ENCODE data around the gene IL21R. TPM values are rescaled to one million over a fixed set of nuclear protein-coding genes. Genes with fewer than 3 reads are reported as not detected.

The IL21R gene
- total RNA-seq, 1 experiment from 2014 or later = 0.10 TPM

GRCh38 chr16:27460663-27461482 lies 58.9 kb downstream of the IL21R start:
- no peak for DNase-seq (ENCODE audit: extremely low read depth, low read depth)

GRCh38 chr16:27461483-27462171 lies 59.7 kb downstream of the IL21R start:
- DNase-seq (ENCODE audit: extremely low read depth, low read depth) = peak; percentile 8

GRCh38 chr16:27462200-27462845 lies 60.3 kb downstream of the IL21R start:
- no peak for DNase-seq (ENCODE audit: extremely low read depth, low read depth)

- DNase-seq (ENCODE audit: extremely low read depth, low read depth) = no peak
Measured at GRCh38 chr16:27462846-27463682, 61.1 kb downstream of the IL21R start.

- no peak for DNase-seq (ENCODE audit: extremely low read depth, low read depth)
Measured at GRCh38 chr16:27463741-27464591, 62.0 kb downstream of the IL21R start.

- no peak for DNase-seq (ENCODE audit: extremely low read depth, low read depth)
Measured at GRCh38 chr16:27464626-27465482, 62.9 kb downstream of the IL21R start.

- no peak for DNase-seq (ENCODE audit: extremely low read depth, low read depth)
Measured at GRCh38 chr16:27465483-27465879, 63.5 kb downstream of the IL21R start.

- no peak for DNase-seq (ENCODE audit: extremely low read depth, low read depth)
Measured at GRCh38 chr16:27468941-27469531, 67.1 kb downstream of the IL21R start.

- DNase-seq (ENCODE audit: extremely low read depth, low read depth) = no peak
Measured at GRCh38 chr16:27470567-27471431, 68.8 kb downstream of the IL21R start.

GRCh38 chr16:27471661-27472060 lies 69.7 kb downstream of the IL21R start:
- no peak for DNase-seq (ENCODE audit: extremely low read depth, low read depth)

- DNase-seq (ENCODE audit: extremely low read depth, low read depth) = no peak
Measured at GRCh38 chr16:27472091-27473020, 70.4 kb downstream of the IL21R start.

- DNase-seq (ENCODE audit: extremely low read depth, low read depth) = no peak
Measured at GRCh38 chr16:27473101-27473900, 71.3 kb downstream of the IL21R start.

- DNase-seq (ENCODE audit: extremely low read depth, low read depth) = no peak
Measured at GRCh38 chr16:27474041-27474440, 72.1 kb downstream of the IL21R start.

GRCh38 chr16:27474921-27475320 lies 72.9 kb downstream of the IL21R start:
- DNase-seq (ENCODE audit: extremely low read depth, low read depth) = no peak

- DNase-seq (ENCODE audit: extremely low read depth, low read depth) = no peak
Measured at GRCh38 chr16:27475561-27475960, 73.6 kb downstream of the IL21R start.

GRCh38 chr16:27476240-27476639 lies 74.3 kb downstream of the IL21R start:
- no peak for DNase-seq (ENCODE audit: extremely low read depth, low read depth)
